NCI-H1417 treated with DMSO at 0.1 percent for 48 hours (cell line): Measurements from ENCODE around the gene HIPK2.

Source experiments
- DNase-seq: peaks from one replicate; lab custom pipeline; 2025; lab: John Stamatoyannopoulos, UW

The HIPK2 gene

DNA sequence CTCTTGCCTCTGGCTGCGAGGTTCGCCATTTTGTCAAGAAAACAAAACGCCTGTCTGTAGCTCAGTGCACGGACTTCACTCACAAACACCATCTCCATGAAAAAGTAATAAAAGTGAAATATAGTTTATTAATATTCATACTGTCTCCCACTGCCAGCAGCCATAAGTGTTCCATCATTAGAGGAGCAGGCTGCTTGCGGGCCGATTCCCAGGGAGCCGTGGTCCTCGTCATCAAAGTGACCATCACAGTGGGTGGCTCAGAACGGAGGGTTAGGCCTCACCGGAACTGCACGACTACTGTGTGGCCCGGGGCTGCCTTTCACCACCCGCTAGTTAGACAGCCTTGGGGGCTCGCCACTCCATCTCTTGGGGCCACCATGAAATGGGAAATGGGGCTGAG, 82.7 kb downstream of the HIPK2 start:
- DNase-seq = no peak

DNA sequence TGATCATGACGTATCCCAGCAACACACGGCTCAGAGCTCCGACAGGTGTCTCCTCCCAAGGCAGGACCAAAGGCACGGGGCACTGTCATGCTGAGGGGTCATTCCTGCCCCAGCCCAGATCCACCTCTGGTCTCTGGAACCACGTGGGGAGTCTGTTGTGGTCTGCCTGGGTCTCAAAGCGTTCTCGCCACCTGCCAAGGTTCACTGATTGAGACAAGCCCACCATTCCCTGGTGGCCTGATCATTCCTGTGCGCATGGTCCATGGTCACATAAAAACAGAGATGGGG, 83.5 kb downstream of the HIPK2 start:
- no peak for DNase-seq

DNA sequence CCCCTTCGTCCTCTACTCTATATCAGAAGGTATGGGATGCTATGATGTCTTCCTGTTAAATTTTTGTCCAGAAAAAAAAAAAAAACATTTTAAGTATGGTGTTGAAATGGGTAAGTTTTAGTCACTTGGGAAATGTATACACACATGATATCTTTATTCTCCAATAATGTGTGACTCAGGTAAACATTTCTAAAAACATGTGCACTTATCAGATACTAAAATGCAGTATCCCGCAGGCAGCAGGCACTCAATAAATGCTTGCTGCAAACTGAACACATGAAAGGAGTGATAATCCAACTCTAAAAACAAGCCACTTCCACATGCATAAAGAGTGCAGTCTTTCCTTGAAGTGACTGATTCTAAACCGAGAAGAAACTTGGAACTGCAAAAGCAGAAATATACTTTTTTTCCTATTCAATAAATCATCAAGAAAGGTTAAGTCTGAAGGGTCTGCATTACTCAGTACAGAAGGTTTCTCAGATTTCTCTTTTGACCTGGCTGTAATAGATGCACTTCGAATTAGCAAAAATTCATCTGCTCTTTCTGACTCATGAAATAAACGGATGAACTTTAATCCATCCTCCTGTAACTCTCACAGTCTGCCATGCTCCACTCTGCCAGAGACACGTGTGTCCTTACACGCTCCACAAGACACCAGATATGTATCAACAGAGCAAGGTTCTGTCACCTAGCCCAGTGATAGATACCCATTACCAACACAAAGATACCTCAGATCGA, 84.0 kb downstream of the HIPK2 start:
- DNase-seq = no peak

DNA sequence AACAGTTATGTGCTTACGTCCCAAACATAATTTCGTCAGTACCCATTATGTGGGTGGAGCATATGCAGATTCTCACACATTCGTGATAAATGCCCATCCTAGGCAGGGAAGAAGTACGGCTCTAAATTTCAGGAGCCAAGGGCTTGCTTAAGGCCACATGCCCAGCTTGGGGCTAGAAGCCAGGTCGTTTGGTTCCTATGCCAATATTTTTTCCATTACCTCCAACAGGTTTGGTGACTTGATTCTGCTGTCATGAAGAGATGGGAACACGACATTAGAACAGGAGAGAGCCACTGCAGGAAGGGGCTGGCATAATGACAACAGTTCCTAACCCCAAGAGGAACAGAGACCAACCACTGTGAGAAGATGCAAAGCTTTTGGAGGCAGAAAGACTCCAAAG, 85.1 kb downstream of the HIPK2 start:
- DNase-seq = no peak

DNA sequence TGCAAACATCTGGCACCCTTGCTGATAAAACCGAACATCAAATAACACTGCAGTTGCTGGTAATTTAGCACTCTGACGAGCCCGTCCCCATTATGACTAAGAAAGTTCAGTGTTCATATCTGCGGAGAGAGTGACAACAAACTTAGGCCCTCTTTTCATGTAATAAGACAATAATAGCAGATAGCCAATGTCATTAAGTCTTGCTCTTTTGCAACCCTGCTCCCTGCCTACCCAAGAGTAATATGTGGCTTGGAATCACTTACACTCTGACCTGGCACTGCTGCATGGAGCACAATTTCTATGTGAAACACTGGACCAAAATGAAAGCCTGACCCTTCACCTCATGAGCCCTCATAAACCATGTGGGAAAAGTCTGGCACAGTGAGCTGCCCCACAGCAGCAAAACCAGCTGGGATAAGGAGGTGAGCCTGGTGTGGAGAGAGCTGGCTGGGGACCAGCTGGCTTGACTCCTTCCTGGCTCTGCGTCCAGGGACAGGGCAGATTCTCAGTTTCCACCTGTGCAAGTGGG, 86.5 kb downstream of the HIPK2 start:
- no peak for DNase-seq

DNA sequence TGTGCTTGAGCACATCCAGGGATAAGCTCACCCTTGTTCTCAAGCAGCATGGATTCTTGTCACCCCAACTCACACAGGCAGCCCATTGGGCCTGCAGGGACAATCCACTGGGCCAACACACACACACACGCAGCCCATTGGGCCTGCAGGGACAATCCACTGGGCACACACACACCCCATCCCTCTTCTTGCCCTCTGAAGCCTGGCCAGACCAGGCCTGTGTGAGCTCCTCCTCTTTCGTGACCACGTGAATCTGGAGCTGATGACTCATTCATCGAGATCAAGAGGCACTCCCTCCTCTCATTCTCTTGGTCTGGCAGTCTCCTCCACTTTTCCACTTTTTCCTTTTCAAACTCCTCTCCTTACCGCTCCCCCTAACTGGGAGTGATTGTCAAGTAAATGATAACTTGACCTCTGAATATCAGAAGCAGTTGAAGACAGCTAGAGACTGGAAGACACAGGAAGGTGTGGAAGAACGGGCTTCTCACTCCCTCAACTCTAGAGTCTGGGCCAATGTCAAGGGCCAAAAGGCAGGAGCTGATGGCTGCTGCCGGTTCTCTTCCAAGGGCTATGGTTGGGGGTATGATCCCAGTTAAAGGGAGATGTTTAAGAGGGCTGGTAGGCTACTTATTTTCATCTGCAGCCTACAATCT, 89.7 kb downstream of the HIPK2 start:
- no peak for DNase-seq

DNA sequence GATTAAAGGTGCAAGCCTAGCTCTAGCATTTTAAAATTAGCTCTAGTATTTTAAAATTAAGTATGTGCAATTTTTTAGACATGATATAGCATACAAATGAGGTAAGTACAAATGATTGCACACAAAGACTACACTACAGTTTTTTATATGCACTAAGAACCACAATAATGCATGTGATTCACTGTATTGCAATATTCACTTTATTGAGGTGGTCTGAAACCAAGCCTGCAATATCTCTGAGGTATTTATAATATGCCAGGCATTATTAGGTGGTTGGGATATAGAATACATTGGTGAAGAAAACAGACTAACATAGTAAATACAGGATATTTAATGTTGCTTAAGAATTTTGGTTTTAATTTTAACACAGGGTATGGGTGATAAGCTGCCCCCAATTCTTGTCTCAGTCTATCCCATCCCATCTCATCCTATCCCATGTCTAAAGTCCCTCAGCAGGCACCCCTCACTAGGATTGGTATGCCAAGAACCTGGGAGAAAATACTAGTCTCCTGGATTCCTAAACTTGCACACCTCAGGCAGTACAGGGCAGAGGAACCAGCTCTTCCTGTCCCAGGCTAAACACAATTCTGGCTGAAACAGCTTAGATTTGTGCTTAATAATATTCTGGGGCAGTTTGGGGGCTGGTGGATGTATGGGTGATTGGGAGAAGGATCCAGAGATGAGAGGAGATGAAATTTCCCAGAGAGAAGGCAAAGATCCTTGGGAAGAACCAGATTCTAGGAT, 90.4 kb downstream of the HIPK2 start:
- no peak for DNase-seq

DNA sequence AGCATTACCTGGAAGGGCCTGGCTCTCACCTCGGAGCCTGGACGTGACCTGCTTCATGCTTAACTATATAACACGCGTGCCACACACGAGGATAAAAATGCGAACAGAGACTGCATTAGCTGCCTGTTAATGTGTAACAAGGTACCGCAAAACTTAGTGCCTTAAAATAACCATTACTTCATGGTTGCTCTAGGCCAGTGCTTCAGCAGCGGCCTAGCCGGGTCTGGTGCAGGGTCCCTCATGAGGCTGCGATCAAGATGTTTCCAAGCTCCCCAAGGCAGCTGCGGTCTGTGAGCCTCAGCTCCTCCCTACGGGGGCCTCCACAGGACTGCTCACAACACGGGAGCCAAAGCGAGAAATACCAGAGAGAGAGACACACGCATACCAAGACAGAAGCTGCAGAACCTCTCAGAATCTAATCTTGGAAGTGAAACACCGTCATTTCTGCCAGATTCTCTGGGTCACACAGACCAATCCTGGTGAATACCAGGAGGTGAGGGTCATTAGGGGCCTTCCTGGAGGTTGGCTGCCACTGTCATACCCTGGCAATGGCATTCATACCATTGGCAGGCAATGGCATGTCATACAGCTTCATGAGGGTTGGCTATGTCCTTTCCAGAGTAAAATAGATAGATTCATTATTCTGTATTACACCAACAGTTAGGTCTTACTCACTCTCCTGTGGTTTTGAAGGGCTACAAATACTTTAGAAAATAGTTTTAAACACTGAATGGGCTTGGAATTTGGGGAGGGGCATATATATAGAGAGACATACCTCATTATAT, 94.5 kb downstream of the HIPK2 start:
- DNase-seq = no peak

DNA sequence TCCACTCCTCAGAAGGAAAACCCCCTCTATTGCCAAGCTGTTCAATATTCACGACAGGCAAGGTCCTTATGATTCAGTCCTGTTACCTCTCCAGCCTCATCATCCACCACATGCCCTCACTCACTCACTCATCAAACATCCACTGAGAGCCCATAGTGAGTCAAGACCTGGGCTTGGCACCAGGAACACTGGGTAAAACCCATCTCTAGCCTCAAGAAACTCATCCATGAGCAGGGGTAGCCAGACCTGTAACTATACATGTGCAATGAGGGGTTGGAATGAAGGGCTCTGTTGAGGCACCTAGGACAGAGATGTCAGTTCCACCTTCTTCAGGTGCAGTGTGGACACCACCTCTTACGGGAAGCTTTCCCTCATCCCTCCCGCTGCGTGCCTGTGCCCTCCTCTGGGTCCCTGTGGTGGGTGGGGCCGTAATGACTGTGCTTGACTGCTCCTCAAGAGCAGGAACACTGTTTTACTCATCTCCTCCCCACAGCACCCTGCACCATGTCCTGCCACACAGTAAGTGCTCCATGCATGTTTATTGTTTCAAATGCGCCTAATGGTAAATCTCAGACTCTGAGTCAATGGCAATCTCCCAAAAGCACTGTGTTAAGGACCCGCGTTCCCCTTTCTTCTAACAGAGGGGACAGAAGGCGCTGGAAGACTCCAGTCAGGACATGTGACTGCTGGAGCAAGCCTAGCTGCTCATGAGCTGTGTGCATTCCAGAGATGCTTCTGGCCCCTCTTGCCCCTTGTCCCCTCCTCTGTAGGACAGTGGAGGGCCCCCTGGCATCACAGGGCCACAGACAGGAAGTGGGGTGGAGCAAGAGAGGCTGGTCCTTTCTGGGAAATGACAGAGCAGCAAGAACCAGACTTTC, 95.4 kb downstream of the HIPK2 start:
- DNase-seq = no peak

DNA sequence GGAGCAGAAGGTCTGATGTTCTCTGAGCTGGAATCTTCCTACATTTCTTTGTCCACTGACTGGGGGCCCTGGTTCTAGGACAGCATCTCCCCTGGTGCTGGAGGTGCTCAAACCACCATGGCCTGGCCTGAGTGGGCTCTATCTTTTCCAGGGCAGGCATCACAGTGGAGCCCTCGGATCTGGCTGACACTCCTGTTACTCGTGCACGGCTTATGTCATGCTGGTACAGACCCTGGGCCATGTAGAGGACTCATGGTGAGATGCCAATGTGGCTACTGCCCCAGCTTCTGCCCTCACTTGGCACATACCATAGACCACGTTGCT, 96.0 kb downstream of the HIPK2 start:
- DNase-seq = no peak

DNA sequence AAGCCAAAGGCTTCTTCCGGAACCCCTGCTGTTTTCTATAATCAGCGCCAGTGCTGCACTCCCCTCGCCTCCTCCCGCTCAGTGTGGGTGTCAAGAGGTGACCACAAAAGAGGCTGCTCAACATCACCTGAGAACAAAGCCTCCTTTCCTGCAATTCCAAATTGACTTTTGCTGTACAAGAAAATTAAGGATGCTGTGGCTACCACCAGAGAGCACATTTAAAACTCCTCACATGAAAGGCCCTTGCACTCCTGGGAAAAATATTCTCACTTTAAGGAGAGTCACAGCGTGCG, 96.4 kb downstream of the HIPK2 start:
- no peak for DNase-seq

DNA sequence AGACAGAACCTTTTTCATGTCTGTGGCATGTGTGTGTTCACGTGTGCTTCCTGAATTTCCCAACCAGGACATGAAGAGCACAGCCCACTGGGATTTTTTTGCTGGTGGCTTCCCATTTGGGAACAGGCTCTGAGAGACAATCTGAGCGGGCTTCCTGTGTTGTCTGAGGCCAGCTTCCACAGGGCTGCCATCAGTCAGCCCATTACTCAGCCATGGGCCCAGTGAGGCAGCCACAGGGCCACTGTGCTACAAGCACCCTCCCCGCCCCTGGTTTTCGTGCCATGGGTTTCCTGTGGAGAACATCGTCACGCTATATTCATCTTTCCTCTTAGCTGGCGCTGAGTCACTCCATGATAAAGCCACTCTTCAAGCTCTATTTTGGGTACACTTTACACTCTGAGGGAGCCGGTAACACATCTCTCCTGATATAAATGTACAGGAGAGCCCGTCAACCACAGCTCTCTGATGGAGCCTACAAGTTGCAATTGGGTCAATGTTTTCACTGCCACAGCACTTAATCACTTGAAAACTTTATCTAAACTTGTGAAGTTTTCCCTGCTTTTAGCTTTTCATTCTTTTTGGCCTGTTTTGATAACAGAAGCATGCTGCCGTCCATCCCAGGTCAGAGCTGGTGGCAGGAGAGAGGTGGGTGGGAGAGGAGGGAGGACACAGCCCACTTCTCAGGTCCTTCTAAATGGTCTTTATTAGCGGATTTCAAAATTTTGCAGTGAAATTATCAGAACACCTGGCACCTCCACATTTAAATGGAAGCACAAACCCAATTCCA, 96.9 kb downstream of the HIPK2 start:
- no peak for DNase-seq

DNA sequence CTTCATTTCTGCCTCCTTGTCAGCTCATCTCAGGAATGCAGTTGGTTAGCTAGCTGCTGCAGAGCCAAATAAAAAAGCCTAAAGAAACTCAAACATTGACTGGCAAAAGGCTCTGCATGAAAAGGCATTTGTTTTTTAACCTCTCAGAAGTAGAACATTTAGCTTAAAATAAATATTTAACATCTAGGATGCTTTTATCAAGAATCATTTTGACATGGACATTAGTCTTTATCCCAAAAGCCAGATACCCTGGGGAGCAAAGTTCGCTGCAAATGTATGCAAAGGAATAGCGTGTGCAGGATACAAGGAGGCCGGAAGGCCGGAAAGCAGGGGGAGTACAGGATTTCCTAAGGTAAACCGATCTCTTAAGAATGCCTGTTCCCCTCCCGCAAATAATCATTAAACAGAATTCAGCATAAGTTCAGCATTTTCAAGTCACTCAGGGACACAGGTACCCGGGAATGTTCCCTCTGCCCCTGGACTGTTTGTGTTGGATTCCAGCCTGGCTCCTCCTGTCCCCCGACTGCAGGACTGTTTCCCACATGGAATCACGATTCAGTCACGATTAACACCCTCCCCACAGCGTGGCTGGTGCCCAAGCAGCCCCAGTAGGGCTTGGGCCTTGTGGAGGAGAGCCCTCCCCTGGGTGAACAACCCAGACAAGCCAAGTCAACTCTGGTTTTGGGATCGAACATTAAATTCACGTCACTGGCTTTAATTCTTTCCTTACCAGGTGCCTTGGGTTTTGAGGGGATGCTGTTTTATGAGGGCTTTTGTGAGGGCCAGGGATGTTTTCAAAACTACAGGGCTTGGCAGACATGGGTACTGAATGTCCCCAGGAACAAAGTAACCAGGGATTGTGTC, 97.8 kb downstream of the HIPK2 start:
- no peak for DNase-seq

DNA sequence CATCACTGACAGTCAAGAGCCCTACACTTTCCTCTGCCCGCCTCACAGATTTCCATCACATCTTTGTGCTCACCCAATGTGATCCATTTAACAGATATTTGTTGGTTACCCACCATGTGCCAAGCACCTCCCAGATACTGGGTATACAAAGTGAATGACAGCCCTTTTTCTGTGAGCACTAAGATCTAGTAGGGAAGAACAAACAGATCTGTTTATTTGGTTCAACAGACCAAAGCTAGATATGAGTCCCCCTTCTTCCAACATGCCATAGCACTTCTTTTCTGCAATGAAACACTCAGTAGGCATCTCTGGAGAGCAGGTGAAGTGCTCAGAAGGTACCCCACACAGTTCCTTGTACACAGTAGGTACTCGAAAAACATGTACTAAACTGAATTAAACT, 101.4 kb downstream of the HIPK2 start:
- DNase-seq = no peak

DNA sequence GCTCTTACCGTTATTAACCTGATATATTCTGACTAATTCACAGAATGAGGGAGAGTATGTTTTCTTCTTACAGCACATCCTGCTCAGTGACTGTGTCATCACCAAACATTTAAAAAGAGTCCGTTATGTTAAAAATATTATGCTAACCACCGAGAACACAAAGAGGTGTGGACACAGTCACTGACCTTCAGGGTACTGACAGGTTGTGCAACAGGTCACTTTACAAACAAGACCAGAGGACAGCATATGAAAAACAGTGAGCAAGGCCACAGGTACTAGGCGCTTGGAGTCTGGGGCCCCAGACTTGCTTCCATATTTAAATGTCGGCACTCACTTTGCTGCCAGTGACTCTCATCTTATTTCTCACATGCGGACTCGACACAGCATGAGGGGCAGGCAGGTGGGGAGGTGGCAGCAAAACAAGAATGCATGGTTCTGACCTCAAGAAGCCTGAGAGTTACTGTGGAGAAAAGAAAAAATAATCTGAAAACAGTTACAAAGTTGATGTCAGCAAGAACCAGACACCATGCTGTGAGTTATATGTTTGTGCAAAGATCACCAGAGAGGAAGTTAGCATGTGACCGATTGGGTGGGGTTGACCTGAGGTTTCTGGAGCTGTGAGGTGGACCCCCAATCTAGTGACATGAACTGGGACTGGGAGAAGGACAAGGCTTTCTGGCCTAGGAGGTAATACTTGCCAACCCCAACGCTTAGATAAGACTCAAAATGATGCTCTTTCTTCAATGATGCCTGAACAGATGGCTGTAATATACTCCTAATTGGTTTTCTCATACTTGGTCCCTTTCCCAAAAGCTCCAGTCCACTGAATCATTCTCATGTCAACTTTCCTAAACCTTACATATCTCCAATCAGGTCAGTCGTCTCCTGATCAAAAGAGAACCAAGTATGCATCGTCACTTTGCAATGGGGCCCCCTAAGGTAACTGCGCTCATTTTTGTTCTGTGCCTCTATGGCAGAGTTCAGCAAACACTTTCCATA, 102.4 kb downstream of the HIPK2 start:
- DNase-seq = no peak

DNA sequence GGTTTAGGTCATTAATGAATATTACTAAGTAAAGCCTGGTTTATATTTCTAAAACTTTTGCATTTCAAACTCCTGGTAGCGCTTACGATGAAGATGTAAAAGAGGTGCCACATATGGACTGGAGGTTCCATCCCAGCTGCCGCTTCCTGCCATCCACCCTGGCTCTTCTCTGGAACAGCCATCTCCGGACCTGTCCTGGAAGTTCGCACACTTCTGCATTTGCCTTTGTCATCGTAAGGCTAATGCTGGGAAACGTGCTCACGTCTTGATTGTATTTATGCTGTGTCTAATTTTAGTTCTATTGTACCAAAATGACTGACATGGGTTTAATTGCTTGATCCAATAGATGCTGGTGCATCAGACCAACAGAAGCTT, 103.1 kb downstream of the HIPK2 start:
- no peak for DNase-seq

DNA sequence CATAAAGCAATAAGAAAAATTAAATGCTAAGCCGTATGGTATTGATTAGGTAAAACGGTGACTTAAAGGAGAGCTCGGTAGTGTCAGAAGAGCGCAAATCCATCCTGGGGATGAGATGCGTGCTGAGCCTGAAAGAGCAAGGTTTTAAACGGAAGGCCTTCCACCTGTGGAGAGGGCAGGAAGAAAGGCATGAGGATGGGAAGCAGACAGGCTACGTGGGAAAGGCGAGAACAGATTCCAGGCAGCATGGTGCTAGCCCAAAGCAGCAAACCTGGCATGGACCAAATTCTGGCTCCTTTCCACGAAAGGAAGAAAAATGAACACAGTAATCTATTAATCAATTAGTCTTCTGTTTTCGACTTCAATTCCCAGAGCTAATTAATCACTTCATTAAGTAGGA, 103.5 kb downstream of the HIPK2 start:
- DNase-seq = no peak

DNA sequence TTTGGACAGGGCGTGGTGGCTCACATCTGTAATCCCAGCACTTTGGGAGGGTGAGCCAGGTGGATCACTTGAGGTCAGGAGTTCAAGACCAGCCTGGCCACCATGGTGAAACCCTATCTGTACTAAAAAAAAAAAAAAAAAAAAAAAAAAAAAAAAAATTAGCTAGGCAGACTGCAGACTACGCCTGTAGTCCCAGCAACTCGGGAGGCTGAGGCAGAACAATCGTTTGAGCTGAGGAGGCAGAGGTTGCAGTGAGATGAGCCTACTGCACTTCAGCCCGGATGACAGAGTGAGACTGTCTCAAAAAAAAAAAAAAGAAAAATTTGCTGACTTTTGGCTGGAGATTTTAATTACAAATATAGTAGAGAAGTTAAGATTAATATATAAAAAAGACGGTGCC, 104.0 kb downstream of the HIPK2 start:
- DNase-seq = no peak

DNA sequence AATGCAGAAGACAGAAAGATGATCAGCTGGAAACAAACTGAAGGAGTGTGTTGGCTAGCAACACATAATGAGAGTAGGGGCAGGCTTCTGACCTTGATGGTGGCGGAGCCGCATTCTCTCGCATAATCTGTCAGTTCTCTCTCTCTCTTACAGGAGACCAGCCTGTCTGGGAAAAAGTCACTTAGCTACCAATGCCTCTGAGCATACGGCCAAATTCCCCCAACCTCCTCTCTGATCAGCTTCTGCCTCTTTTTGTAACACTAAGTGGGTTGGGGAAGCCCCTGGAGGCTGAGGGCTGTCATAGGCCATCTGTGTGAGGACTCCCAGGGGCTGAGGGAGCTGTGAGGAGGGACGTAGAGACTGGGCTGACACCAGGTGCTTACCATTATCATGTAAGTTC, 104.6 kb downstream of the HIPK2 start:
- DNase-seq = no peak
